SK-N-MC (cell line): ENCODE results near the gene SMIM29.
"Not testable (repeated sequence)": the region's sequence is repeated elsewhere in the genome, so short reads cannot be mapped to it uniquely, and the experiment has no call there.

ENCODE experiments used
- EZH2 ChIP-seq: fragments of 200-600 bp; sonication (generic); IDR thresholded peaks from one replicate; pipeline ENCODE4 v1.6.1; 2017; ENCODE audit warnings: antibody characterized with exemption
- POLR2AphosphoS5 ChIP-seq: IDR thresholded peaks from 2 replicates; pipeline ENCODE4 v1.6.1; 2012; ENCODE audit warnings: mild to moderate bottlenecking, low read depth, low read length, borderline replicate concordance

DNA sequence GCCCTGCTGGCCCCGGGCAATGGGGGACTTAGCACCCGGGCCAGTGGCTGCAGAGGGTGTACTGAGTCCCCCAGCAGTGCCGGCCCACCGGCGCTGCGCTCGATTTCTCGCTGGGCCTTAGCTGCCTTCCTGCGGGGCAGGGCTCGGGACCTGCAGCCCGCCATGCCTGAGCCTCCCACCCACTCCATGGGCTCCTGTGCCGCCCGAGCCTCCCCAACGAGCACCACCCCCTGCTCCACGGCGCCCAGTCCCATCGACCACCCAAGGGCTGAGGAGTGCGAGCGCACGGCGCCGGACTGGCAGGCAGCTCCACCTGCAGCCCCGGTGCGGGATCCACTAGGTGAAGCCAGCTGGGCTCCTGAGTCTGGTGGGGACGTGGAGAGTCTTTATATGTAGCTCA lies 20.3 kb upstream of the SMIM29 start:
- TF ChIP-seq POLR2AphosphoS5, EZH2: not testable (repeated sequence)
